HEK293 (cell line): Measurements from ENCODE around the gene COL15A1.

Experiments used
- TRIM28 ChIP-seq: IDR thresholded peaks from 2 replicates; pipeline ENCODE4 v1.6.1; 2011; ENCODE audit warnings: low read length, control low read depth, borderline replicate concordance
- ZNF24 ChIP-seq: fragments of 450-650 bp; formaldehyde crosslinking; IDR thresholded peaks from 2 replicates; pipeline ENCODE4 v1.5.1; 2016; ENCODE audit warnings: missing biosample characterization, missing genetic modification characterization
- ZNF416 ChIP-seq: fragments of 450-650 bp; formaldehyde crosslinking; IDR thresholded peaks from 2 replicates; pipeline ENCODE4 v1.5.1; 2016; ENCODE audit warnings: missing biosample characterization, missing genetic modification characterization
- TF ChIP-seq, protein P1 (sequence below): fragments of 450-650 bp; formaldehyde crosslinking; IDR thresholded peaks from 2 replicates; pipeline ENCODE4 v1.5.1; 2016; ENCODE audit warnings: missing biosample characterization, missing genetic modification characterization
- TF ChIP-seq, protein P2 (sequence below): fragments of 450-650 bp; formaldehyde crosslinking; IDR thresholded peaks from 2 replicates; pipeline ENCODE4 v1.5.1; 2016; ENCODE audit warnings: missing biosample characterization, missing genetic modification characterization, low read depth

DNA sequence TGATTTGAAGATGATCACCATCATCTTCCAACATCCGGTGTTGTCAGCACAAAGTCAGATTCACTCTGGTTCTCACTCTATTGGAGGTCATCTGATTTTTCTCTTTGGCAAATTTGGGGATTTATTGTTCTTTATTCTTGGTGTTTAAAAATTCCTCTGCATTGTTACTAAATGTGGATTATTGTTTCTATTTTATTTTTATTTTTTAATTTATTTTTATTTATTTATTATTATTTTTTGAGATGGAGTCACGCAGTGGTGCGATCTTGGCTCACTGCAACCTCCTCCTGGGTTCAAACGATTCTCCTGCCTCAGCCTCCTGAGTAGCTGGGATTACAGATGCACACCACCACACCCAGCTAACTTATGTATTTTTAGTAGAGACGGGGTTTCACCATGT is 88.3 kb downstream of the COL15A1 start:
- TF ChIP-seq TRIM28, result no peak
- TF ChIP-seq ZNF416 (tag by site-specific recombination), result no peak
- TF ChIP-seq, protein P1, sequence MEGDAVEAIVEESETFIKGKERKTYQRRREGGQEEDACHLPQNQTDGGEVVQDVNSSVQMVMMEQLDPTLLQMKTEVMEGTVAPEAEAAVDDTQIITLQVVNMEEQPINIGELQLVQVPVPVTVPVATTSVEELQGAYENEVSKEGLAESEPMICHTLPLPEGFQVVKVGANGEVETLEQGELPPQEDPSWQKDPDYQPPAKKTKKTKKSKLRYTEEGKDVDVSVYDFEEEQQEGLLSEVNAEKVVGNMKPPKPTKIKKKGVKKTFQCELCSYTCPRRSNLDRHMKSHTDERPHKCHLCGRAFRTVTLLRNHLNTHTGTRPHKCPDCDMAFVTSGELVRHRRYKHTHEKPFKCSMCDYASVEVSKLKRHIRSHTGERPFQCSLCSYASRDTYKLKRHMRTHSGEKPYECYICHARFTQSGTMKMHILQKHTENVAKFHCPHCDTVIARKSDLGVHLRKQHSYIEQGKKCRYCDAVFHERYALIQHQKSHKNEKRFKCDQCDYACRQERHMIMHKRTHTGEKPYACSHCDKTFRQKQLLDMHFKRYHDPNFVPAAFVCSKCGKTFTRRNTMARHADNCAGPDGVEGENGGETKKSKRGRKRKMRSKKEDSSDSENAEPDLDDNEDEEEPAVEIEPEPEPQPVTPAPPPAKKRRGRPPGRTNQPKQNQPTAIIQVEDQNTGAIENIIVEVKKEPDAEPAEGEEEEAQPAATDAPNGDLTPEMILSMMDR, result no peak
- TF ChIP-seq, protein P2, sequence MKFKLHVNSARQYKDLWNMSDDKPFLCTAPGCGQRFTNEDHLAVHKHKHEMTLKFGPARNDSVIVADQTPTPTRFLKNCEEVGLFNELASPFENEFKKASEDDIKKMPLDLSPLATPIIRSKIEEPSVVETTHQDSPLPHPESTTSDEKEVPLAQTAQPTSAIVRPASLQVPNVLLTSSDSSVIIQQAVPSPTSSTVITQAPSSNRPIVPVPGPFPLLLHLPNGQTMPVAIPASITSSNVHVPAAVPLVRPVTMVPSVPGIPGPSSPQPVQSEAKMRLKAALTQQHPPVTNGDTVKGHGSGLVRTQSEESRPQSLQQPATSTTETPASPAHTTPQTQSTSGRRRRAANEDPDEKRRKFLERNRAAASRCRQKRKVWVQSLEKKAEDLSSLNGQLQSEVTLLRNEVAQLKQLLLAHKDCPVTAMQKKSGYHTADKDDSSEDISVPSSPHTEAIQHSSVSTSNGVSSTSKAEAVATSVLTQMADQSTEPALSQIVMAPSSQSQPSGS (tag by site-specific recombination), result no peak
- no peak for TF ChIP-seq ZNF24
